Smooth muscle cell (in vitro differentiated cells): ENCODE results near the gene NCBP2L. TPM values are rescaled to one million over a fixed set of nuclear protein-coding genes. Genes with fewer than 3 reads are reported as not detected.

ENCODE experiments used
- DNase-seq: peaks from one replicate; lab custom pipeline; 2025; ENCODE audit not compliant: unreplicated experiment; lab: John Stamatoyannopoulos, UW
- H2AFZ ChIP-seq: fragments of 200-600 bp; sonication (generic); 2 replicates; pipeline ENCODE4 v1.6.0; 2016; ENCODE audit warnings: antibody characterized with exemption, low read depth, mild to moderate bottlenecking
- H3F3A ChIP-seq: fragments of 200-600 bp; sonication (generic); 2 replicates; pipeline ENCODE4 v1.6.0; 2017; ENCODE audit warnings: antibody characterized with exemption, low read depth
- H3K27ac ChIP-seq: fragments of 200-600 bp; sonication (generic); 2 replicates; pipeline ENCODE4 v1.5.1; 2016; ENCODE audit warnings: low read depth, mild to moderate bottlenecking
- H3K27me3 ChIP-seq: fragments of 200-600 bp; sonication (generic); 2 replicates; pipeline ENCODE4 v1.6.1; 2016; ENCODE audit warnings: low read depth, mild to moderate bottlenecking
- H3K36me3 ChIP-seq: fragments of 200-600 bp; sonication (generic); 2 replicates; pipeline ENCODE4 v1.5.1; 2016; ENCODE audit warnings: low read depth
- H3K4me1 ChIP-seq: fragments of 200-600 bp; sonication (generic); 2 replicates; pipeline ENCODE4 v1.5.1; 2016; ENCODE audit warnings: low read depth
- H3K4me2 ChIP-seq: fragments of 200-600 bp; sonication (generic); 2 replicates; pipeline ENCODE4 v1.6.0; 2016; ENCODE audit warnings: mild to moderate bottlenecking
- H3K4me3 ChIP-seq: fragments of 200-600 bp; sonication (generic); 2 replicates; pipeline ENCODE4 v1.5.1; 2016; ENCODE audit warnings: mild to moderate bottlenecking
- H3K79me2 ChIP-seq: fragments of 200-600 bp; sonication (generic); 2 replicates; pipeline ENCODE4 v1.6.0; 2016; ENCODE audit warnings: low read depth, mild to moderate bottlenecking
- H3K9ac ChIP-seq: fragments of 200-600 bp; sonication (generic); 2 replicates; pipeline ENCODE4 v1.6.0; 2016; ENCODE audit warnings: low read depth
- H3K9me3 ChIP-seq: fragments of 200-600 bp; sonication (generic); replicated peaks from 2 replicates; pipeline ENCODE4 v1.5.1; 2016; ENCODE audit warnings: low read depth
- H4K20me1 ChIP-seq: fragments of 200-600 bp; sonication (generic); 2 replicates; pipeline ENCODE4 v1.6.0; 2016; ENCODE audit warnings: low read depth
- CTCF ChIP-seq: fragments of 200-600 bp; sonication (generic); IDR thresholded peaks from 2 replicates; pipeline ENCODE4 v1.5.1; 2017; ENCODE audit warnings: borderline replicate concordance, mild to moderate bottlenecking, antibody characterized with exemption; ENCODE audit not compliant: insufficient read depth, poor library complexity, severe bottlenecking
- WGBS: methylation state at CpG from one replicate; pipeline ENCODE4 v1.1.7; 2016; ENCODE audit warnings: low lambda C conversion rate; 5-methylcytosine and 5-hydroxymethylcytosine counted together
- polyA plus RNA-seq: library from polyadenylated mRNA; unstranded; fragments of >200 nt; fragmentation: Nextera tagmentation; extraction: Ambion mirVana; gene quantifications from 2 replicates; pipeline ENCODE4 v1.2.1, GENCODE V29; 2016
- total RNA-seq: library from RNA; depleted of rRNA; stranded (reverse); fragments of >200 nt; gene quantifications from 2 replicates; pipeline ENCODE4 v1.2.3, GENCODE V29; 2014

The NCBP2L gene
- total and polyA plus RNA-seq, 2 experiments from 2014 or later, result not detected

GRCh38 chrX:107836958-107837357 lies 59.4 kb downstream of the NCBP2L start:
- Histone ChIP-seq H3K36me3 (peaks cover 5% of the 10 kb centered on the region), H3K4me2 (no peak overlapping the region), H3K4me3 (no peak overlapping the region), H3K9me3 (no peaks in the 10 kb centered on the region), H3K79me2 (no peaks in the 10 kb centered on the region), H2AFZ (no peak overlapping the region), H3F3A (no peaks in the 10 kb centered on the region), H3K9ac (no peak overlapping the region), H3K27ac (no peak overlapping the region), H4K20me1 (peaks cover 37% of the 10 kb centered on the region), H3K27me3 (no peaks in the 10 kb centered on the region), H3K4me1 (no peaks in the 10 kb centered on the region)
- TF ChIP-seq CTCF, result no peak
- DNase-seq, result no peak
- WGBS, result 84% methylated on average over 2 of the region's 2 CpGs

- Histone ChIP-seq H4K20me1 (peaks cover 27% of the 10 kb centered on the region), H3K9ac (no peak overlapping the region), H2AFZ (no peak overlapping the region), H3K79me2 (no peaks in the 10 kb centered on the region), H3K4me2 (no peak overlapping the region), H3K4me1 (no peaks in the 10 kb centered on the region), H3K4me3 (no peak overlapping the region), H3K27me3 (no peaks in the 10 kb centered on the region), H3F3A (no peaks in the 10 kb centered on the region), H3K36me3 (peaks cover 5% of the 10 kb centered on the region), H3K9me3 (no peaks in the 10 kb centered on the region), H3K27ac (no peak overlapping the region)
- no peak for DNase-seq
- TF ChIP-seq CTCF, result no peak
- WGBS, result 80% methylated on average over 15 of the region's 15 CpGs
Measured at GRCh38 chrX:107840971-107841370, 63.4 kb downstream of the NCBP2L start.

- H3K27ac ChIP-seq, result no peak overlapping the region
- no peaks in the 10 kb centered on the region for H3K27me3 ChIP-seq
- no peak overlapping the region for H3K4me3 ChIP-seq
- no peak for DNase-seq
- H3K9me3 ChIP-seq, result no peaks in the 10 kb centered on the region
- TF ChIP-seq CTCF, result no peak
- WGBS, result 87% methylated on average over 6 of the region's 6 CpGs
- no peaks in the 10 kb centered on the region for H3K4me1 ChIP-seq
- H2AFZ ChIP-seq, result no peak overlapping the region
- H3K9ac ChIP-seq, result no peak overlapping the region
- H3F3A ChIP-seq, result no peaks in the 10 kb centered on the region
- H3K4me2 ChIP-seq, result no peak overlapping the region
- H3K79me2 ChIP-seq, result no peaks in the 10 kb centered on the region
- H4K20me1 ChIP-seq, result peaks cover 11% of the 10 kb centered on the region
- peaks cover 5% of the 10 kb centered on the region for H3K36me3 ChIP-seq
Measured at GRCh38 chrX:107842715-107843400, 65.3 kb downstream of the NCBP2L start.

Other genes with a start within 250 kb of the NCBP2L start
- gene PRPS1, start 149.2 kb upstream of the NCBP2L start, total RNA-seq, result 60.5 and 74.5 TPM in 2 replicates
- gene PRPS1, start 149.2 kb upstream of the NCBP2L start, polyA plus RNA-seq, result 40.3 and 51.7 TPM in 2 replicates
- 144 and 163 TPM in 2 replicates for gene TSC22D3, start 1.9 kb upstream of the NCBP2L start, total RNA-seq
- 202 and 271 TPM in 2 replicates for gene TSC22D3, start 1.9 kb upstream of the NCBP2L start, polyA plus RNA-seq
- gene MID2, start 48.1 kb downstream of the NCBP2L start, total RNA-seq, result 11.1 and 16.6 TPM in 2 replicates
- 4.9 and 6.7 TPM in 2 replicates for gene MID2, start 48.1 kb downstream of the NCBP2L start, polyA plus RNA-seq
- not detected in 2 replicates for gene TEX13B, start 204.6 kb downstream of the NCBP2L start, total RNA-seq
- gene TEX13B, start 204.6 kb downstream of the NCBP2L start, polyA plus RNA-seq, result not detected in 2 replicates